Activated effector memory CD4-positive, alpha-beta T cell treated with anti-CD3 and anti-CD28 coated beads, Interleukin-2, amount 50 U/mL, for 16 hours (primary cell): ENCODE measurements around the gene ANKS1B.
"Not testable (repeated sequence)": the region's sequence is repeated elsewhere in the genome, so short reads cannot be mapped to it uniquely, and the experiment has no call there.

Experiments used
- DNase-seq: peaks from one replicate; pipeline ENCODE4 v3.0.0-alpha.2; 2020

Gene ANKS1B

GRCh38 chr12:99339663-99340062 is 645.1 kb downstream of the ANKS1B start:
- DNase-seq = no peak

DNA sequence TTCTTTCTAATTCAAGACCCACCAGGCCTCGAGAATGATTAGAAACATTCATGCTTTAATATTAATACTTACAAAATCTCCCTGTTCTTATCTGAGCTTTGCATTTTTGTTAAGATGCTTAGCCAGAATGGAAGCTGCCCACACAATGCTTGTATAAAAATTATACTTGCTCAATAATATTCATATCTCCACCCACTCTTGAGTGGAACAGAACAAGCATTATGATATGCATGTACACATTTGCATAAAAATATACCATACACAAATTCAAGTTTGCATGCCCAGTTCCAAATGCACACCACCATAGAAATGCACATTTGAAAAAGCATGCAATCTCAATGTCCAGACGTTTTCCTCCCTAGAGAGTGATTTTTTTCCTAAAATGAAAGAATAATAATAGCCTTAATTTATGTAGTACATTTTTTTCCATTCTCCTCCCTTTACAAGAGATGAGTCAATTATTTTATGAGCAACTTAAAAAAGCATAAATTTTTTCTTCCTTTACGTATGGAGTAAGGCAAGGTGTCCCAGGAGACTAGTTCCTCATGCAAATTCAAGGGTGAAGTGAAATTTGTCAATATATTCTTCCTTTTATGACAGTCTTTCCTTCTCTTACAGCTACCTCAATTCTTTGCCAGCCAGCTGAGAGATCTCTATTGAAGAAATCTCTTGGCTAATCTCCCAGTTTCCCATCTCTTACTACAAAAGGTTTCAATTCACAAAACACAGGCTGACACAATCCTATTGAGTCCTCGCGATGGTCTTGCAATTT is 650.3 kb downstream of the ANKS1B start:
- DNase-seq = no peak

GRCh38 chr12:99332936-99333591 is 651.7 kb downstream of the ANKS1B start:
- DNase-seq = no peak

- no peak for DNase-seq
These were observed 654.5 kb downstream of the ANKS1B start for GRCh38 chr12:99330216-99330615.

GRCh38 chr12:99321210-99321609 is 663.5 kb downstream of the ANKS1B start:
- DNase-seq = not testable (repeated sequence)

GRCh38 chr12:99311373-99311772 is 673.4 kb downstream of the ANKS1B start:
- no peak for DNase-seq

GRCh38 chr12:99309812-99310211 is 674.9 kb downstream of the ANKS1B start:
- no peak for DNase-seq

- DNase-seq = no peak
These were observed 681.9 kb downstream of the ANKS1B start for GRCh38 chr12:99302874-99303273.

DNA sequence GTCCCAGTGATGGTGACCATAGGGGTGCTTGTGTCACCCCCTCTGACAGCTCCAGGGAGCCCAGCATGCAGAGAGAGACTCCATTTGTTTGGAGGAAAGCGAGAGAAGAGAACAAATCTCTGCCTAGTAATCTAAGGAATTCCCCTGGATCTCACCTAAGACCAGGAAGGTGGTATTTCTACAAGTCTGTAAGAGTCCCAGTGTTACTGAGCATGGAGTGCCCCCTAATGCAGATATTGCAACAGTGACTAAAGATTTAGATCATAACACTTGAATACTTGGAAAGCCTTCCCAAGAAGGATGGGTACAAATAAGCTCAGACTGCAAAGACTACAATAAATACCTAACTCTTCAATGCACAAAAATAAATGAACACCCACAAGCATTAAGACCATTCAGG is 697.6 kb downstream of the ANKS1B start:
- no peak for DNase-seq

DNA sequence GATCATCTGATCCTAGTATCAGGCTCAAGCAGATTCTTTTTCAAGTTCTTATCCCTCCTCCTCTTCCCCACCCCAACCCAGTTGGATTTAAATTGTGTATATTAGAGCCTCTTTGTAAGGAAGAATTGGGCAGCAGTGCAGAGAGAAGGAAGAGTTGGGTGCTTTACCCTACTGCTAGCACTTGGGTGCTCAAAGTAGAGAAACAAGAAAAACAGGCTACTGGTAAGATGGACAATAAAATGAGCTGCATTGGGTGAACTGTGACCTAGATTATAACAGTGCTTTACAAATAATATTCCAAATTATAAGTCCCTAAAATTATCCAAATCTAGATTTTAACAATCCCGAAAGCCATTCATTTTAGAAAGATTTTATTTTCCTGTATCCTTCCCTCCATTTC is 700.6 kb downstream of the ANKS1B start:
- DNase-seq = no peak

DNA sequence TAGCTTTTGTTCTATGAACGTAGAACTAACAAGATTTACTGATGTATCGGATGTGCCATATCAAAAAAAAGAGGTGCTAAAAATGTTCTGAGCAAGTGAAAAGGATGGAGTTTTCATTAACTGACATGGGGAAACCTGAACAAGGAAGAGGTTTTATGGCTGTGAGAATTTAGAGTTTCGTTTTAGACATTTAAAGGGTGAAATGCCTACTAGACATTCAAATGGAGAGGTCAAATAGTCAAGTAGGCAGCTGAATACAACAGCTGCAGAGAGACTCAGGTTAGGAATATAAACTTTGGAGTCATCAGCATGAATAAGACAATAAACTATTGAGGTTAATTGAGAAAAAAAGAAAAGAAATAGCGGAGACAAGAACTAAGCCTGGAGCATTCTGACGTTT is 702.1 kb downstream of the ANKS1B start:
- DNase-seq = no peak

DNA sequence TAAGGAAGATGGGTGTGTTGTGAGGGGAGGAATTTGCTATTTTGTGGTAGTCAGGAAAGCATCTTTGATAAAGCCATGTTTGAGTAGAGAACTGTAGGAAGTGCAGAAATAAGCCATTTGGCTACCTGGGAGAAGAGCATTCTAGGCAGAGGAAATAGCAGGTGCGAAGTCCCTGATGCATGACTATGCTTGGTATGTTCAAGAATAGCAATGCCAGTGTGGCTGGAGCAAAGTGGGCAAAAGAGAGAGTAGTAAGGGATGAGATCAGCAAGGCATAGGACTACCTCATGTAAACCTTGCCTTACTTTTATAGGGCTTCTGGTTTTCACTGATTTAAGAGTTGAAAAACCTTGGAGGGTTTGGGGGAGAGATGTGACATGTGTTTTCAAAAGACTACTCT is 702.6 kb downstream of the ANKS1B start:
- no peak for DNase-seq

DNA sequence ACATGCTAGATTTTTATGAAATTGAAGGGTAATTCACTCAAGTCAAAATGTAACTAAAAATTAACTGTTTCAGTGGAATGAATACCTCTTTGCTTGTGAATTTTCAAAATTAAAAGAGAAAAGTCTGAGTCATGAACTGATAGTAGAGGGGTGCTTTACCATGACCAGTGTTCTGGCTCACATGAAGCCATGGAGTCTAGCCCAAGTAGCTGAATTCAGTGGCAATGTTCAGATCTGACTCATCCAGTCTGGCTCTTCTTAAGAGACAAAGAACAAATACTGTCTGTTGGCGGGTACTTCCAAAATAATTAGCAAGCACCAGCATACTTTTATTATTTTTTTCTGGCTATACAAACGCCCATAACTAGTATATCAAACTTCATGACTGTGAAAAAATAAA is 703.5 kb downstream of the ANKS1B start:
- no peak for DNase-seq

DNA sequence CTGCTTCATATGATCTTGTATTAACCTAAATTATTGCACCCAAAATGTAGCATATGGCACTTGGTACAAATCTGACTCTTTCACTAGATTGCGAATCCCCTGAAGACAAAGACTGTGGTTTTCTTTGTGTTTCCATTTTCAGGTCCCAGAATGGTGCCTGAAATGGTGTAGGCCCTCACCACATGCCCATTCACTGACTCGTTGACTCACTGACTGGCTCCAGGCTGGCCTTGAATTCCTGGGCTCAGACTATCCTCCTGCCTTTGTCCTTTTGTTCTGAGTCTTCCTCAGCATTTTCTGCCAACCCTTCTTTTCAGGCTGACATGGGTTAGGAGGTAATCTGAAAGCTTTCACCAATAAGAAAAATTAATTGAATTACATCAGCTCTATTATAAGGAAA is 705.8 kb downstream of the ANKS1B start:
- no peak for DNase-seq

DNA sequence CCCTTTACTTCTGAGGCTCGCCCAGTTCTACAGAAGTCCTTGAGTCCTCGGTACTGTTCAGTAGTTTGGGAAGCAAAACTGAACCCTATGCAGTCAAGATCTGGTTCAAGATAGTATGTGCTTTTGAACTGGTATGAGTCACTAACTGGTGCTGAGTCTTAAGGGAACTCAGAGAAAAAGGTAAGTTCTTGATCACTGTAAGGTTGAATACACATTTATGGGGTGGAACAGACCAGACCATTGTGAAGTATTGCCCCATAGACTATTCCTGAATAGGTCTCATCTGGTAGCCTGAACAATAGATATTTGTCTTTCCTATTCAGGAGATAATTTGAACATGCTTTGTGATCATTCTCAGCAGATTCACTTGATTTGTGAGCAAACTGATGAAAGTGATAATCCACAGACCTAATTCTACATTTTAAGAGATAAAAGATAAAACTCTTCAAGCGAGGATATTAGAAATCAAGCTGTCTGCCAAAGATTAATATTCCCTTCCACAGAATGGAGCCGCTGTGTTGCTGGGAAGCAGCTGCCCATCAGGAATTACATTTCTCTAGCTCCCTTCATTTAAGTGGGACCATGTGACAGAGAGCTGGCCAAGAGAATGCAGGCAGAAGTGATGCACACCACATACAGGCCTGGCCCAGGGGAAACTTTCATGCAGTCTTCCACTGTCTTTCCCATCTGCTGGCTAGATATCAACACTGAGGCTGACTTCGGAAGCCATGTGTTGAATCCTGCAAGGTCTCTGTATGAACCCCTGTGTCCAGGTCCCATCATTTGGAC is 707.0 kb downstream of the ANKS1B start:
- no peak for DNase-seq

- DNase-seq = no peak
These were observed 713.7 kb downstream of the ANKS1B start for GRCh38 chr12:99271071-99271470.

DNA sequence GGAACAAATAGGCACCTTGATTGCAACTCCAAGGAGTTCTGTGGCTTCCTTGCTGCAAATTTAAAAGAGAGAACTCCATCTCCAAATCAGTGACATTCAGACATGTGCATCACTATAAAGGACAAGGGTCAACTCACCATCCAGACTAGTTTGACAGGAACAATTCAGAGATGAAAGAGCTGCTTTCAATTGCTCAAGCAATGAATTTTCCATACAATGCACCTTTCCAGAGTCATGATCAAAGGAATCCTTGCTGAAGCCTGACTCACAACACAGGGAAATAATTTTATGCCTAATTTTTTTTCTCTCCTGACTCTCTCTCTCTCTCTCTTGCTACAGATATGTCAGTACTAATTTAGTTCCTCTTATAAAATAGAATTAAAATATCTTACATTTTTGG is 717.7 kb downstream of the ANKS1B start:
- no peak for DNase-seq

GRCh38 chr12:99265648-99266047 is 719.1 kb downstream of the ANKS1B start:
- DNase-seq = no peak

DNA sequence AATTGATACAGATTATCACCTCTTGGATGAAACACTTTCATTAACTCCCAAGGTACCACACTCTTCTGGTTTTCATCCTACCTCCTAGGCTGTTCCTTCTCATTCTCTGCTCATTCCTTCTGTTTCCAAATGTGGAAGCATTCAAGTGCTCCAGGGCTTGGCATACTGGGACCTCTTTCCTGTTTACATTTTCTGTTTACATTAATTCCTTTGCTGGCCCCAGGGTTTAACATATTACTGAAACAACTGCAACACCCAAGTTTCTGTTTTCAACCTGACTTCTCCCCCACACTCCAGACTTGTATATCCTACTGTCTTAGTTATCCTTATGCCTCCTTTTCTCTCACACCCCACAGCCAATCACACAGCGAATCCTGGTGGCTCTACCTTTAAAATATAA is 723.5 kb downstream of the ANKS1B start:
- DNase-seq = no peak

DNA sequence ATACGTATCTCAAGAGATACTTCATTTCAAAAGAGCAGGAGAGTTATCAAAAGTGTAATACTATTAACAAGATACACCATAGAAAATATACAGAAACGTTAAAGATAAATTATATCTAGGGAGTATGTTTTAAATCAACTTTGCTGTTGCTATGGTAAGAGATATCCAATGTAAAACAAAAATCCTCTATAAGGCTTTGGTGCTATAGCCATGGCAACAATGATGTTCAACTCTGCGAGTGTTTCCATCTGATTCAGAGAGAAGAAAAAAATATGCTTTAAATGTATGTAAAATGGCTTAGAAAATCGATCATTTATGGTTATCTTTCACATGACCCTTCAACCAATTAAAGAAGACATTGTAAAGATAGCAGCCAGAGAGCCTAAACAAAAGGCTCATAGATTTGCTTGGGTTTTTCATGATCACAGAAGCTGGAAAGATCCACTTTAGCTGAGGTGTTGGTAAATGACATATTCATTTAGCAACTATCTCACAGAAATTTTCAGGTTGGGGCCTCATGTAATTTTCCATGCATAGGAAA is 724.2 kb downstream of the ANKS1B start:
- no peak for DNase-seq

- no peak for DNase-seq
These were observed 725.4 kb downstream of the ANKS1B start for GRCh38 chr12:99259040-99259934.

DNA sequence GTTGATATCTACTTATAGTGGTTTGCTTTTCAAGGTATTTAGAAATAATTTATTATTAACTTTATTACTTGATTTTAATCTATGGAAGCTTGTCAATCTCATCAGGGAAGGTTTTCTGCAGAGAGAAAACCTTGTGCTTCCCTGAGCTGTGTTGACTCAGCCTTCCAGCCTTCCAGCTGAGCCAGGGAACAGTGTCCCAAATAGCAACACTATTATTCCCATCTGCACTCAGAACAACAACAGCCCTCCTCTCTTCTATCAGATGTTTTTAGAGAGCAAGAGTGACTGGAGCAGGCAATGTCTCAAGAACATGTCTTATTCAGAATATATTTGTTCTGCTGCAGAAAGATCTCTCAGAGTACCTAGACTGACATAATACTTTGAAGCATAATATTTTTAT is 727.1 kb downstream of the ANKS1B start:
- no peak for DNase-seq

GRCh38 chr12:99253068-99253467 is 731.7 kb downstream of the ANKS1B start:
- no peak for DNase-seq
